D721Med (cell line): Measurements from ENCODE around the gene DPF3.

Source experiments
- DNase-seq: peaks from one replicate; pipeline ENCODE4 v3.0.0; 2011; ENCODE audit warnings: low spot score; ENCODE audit not compliant: insufficient read length
- FAIRE-seq: peaks from 2 replicates; lab custom pipeline; 2011; peaks lifted over from hg19 to GRCh38; lab: Jason Lieb, UNC
- TF ChIP-seq, protein P1 (sequence below): IDR thresholded peaks from 2 replicates; pipeline ENCODE4 v1.5.1; 2012; ENCODE audit warnings: mild to moderate bottlenecking, control low read depth; ENCODE audit not compliant: insufficient read depth; ENCODE audit errors: missing control alignments

Gene DPF3

DNA sequence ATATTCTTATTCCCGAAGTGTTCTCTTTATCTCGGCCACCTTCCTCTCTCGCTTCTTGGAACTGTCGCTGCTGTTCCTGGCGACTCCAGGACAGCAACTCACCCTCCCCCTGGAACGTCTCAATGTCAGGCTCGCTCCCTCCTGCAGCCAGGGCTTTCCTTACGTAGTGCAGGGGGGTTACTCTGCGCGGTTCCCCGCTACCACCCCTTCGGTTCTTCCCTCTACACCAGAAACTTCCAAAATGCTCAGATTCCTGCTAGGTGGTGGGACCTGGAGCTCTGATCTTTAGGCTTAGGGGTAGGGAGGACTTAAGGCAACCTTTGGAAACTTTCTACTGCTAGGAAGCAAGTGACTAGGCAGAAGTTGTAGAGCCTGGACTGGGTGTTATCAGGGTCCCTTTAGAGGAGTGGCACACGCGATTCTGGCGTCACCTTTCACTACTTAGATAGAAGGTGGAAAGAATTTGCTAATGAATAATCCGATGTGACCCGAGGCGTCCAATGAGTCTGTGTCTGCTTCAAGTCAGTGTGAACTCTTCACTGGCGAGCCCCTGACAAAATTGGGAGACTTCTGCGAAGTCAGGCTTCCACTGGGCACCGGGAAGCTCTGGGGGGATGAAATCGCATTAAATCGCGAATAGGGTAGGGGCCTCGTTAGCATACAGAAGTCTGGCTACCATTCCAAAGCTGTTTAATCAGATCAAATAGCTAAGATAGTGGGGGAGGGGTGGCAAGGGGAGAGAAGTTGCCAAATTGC, 900 bp upstream of the DPF3 start:
- FAIRE-seq (no peak), DNase-seq (no peak)
- TF ChIP-seq, protein P1, sequence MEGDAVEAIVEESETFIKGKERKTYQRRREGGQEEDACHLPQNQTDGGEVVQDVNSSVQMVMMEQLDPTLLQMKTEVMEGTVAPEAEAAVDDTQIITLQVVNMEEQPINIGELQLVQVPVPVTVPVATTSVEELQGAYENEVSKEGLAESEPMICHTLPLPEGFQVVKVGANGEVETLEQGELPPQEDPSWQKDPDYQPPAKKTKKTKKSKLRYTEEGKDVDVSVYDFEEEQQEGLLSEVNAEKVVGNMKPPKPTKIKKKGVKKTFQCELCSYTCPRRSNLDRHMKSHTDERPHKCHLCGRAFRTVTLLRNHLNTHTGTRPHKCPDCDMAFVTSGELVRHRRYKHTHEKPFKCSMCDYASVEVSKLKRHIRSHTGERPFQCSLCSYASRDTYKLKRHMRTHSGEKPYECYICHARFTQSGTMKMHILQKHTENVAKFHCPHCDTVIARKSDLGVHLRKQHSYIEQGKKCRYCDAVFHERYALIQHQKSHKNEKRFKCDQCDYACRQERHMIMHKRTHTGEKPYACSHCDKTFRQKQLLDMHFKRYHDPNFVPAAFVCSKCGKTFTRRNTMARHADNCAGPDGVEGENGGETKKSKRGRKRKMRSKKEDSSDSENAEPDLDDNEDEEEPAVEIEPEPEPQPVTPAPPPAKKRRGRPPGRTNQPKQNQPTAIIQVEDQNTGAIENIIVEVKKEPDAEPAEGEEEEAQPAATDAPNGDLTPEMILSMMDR, result no peak

DNA sequence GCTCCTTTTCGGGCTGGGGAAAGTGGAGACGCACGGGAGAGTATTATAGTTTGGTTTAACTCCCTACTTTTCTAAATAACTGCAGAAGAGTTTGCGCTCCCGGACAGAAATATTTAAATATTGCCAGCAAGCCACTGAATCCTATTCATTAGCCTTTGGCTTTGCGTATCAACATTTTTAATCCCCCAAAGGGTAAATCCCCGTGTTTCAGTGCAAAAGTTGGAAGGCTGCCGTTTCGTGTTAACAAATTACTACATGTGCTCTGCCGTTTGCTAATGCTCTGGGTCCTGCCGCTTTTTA, 372 bp upstream of the DPF3 start:
- no peak for FAIRE-seq
- DNase-seq, result no peak
- TF ChIP-seq, protein P1, result no peak

DNA sequence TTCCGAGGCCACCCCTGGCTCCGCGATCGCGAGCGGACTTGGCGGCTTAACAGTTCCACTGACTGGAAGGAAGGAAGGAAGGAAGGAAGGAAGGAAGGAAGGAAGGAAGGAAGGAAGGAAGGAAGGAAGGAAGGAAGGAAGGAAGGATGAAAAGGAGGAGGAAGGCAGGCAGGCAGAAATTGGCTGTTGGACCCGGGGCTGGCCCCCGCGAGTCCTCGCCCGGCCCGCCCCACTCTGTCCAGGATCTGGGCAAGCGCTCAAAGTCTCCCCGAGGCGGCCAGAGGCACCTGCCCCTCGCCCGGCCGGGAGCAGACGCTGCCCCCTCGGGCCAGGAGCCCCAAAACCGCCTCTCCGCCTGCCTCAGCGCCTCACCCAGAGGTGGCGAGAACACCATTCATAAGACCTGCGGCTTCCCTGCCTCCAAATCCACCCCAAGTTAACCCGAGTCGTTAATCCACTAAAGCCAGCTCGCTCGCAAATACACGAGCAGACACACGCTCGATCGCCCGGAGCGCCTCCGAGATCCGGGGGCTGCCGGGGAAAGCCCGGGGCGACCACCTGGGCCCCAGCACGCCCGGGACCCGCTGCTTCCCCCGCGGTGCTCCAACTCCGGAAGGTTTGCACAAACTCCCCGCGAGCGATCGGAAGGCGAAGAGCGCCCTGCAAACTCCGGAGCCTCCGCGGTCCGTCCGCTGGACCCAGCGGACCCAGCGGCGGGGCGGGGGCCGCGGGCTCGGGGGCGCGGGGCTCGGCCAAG, 844 bp downstream of the DPF3 start:
- TF ChIP-seq, protein P1, result no peak
- DNase-seq, result peak; percentile 52
- no peak for FAIRE-seq

DNA sequence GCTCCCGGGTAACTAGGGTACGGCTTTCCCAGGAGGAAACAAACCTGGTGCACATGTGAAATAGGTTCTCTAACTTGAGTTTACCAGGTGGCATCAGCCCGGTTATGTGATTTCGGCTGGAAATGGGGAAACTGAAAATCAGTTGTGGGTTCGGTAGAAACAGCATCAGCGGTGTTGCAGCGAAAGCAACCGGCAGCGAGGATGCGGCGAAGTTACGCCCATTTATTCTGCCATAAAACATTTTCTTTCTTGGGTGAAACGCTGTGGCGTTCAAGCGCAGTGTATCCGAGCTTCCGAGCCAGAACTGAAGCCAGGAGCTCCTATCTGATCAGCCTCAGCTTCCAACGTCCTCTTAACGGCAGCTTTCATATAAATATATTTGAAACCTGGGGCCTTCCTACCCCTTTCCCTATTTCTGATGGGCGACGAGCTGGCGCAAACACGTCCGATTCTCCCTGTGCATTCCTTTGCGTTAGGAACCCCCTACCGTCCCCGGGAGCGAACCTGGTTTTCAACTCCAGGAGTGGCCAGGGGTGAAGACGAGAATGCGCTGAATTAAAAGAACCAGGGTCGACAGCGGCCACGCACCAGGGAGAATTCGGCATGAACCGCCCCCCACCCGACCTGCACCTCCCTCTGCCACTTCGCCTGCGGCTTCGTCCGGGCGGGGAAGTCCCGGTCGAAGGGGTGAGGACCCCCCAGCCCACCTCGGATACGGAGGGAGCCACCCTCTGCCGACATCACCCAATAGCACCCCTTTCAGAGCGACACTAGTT, 1.6 kb downstream of the DPF3 start:
- DNase-seq (no peak), FAIRE-seq (no peak)
- TF ChIP-seq, protein P1, result no peak

DNA sequence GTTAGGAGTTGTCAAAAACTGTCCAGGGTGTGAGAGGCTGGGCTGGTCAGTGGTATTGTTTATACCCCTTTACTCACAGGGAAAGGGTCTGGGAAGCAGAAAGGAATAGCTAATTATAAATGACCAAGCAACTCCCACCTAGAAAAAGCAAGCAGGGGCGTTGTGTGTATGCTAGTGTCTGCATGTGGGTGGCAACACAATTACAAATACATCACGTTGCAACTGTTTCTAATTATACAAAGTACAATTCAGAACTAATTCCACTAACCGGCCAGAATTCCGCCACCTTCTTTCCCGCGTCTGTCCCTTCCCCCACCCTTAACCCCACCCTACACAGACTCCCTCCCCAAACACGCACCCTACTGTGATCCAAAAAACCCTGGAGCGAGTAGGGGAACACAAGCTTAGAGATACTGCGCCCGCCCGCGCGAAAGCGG, 2.2 kb downstream of the DPF3 start:
- DNase-seq, result no peak
- TF ChIP-seq, protein P1, result no peak
- FAIRE-seq, result no peak

DNA sequence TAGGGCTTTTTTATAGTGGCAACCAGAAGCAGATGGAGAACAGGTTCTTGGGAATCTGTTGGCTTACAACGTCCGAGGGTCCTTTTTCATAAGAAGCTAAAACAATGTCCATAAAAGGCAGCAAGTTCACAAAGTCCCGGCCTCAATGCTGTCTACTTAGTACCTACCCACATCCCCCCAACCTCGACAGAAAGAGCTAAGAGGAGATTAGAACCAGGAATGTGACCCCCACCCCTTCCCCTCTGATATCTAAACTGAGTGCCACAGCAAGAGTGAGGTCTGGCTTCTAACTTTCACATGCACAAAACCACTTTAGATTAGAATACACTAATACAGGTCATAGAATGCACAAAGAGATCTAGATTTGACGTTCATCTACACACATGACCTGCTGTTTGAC, 4.5 kb downstream of the DPF3 start:
- DNase-seq (no peak), FAIRE-seq (no peak)
- TF ChIP-seq, protein P1, result no peak
